DOHH2 (cell line): ENCODE data around the gene SOX8.

Source experiments
- CTCF ChIP-seq: fragments of 200-600 bp; sonication (generic); IDR thresholded peaks from one replicate; pipeline ENCODE4 v1.5.1; 2014; ENCODE audit warnings: antibody characterized with exemption, mild to moderate bottlenecking, low read depth, low read length; ENCODE audit not compliant: poor library complexity, severe bottlenecking
- EZH2phosphoT487 ChIP-seq: fragments of 200-600 bp; sonication (generic); IDR thresholded peaks from 2 replicates; pipeline ENCODE4 v1.6.1; 2017; ENCODE audit warnings: borderline replicate concordance, mild to moderate bottlenecking, antibody characterized with exemption, low read length, moderate library complexity, mixed read lengths

- TF ChIP-seq CTCF: no peak
- no peak for TF ChIP-seq EZH2phosphoT487
These were observed 7.5 kb upstream of the SOX8 start for GRCh38 chr16:974001-974601.
